GM19239 (cell line): ENCODE data around the gene HBM.
"Not testable (repeated sequence)": the region's sequence is repeated elsewhere in the genome, so short reads cannot be mapped to it uniquely, and the experiment has no call there.

ENCODE experiments used
- DNase-seq: peaks from one replicate; pipeline ENCODE4 v3.0.0; 2011; ENCODE audit warnings: low spot score; ENCODE audit not compliant: insufficient read length
- FAIRE-seq: peaks from 2 replicates; lab custom pipeline; 2011; peaks lifted over from hg19 to GRCh38; lab: Jason Lieb, UNC

The HBM gene

GRCh38 chr16:166375-167121 is 770 bp downstream of the HBM start:
- FAIRE-seq (no peak), DNase-seq (no peak)

DNA sequence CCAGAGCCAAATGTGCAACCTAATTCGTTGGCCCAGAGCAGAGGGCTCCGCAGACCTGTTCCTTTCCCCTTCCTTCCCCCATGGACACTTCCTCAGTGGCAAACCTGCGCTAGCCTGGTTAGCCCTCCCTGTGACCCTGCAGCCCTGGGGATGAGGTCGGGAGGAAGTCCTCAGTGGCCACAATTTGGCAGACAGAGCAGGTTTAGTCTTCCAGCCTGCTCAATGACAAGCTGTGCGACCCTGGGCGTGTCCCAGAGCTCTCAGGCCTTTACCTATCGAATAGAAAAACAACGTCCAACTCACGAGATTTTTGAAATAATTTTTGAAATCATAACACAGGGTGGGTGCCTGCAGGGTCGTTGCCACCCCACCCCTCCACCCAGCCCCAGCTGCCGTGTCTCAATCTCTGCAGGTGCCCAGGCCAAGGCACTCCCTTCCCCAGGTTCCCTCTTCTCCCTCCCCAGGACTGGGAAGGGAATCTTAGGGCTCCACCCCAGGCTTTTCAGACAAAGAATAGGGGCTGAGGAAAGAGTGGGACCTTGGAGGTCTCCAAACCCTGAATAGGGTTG is 1.4 kb downstream of the HBM start:
- no peak for FAIRE-seq

DNA sequence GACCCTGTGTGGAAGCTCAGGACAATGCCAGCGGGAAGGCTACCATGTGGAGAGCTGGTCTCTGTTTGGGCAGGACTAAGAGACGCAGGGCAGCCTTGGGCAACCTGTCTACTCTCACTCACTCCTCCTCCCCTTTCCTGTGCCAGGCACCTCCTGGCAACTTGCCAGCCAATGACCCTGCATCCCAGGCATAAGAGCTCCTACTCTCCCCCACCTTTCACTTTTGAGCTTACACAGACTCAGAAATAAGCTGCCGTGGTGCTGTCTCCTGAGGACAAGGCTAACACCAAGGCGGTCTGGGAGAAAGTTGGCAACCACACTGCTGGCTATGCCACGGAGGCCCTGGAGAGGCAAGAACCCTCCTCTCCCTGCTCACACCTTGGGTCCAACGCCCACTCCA is 2.6 kb downstream of the HBM start:
- FAIRE-seq (no peak), DNase-seq (no peak)

More for the DNA sequence above, 1.4 kb downstream of the HBM start:
- no peak for DNase-seq

- DNase-seq = no peak
- no peak for FAIRE-seq
These were observed 3.2 kb downstream of the HBM start for GRCh38 chr16:169014-169413.

DNA sequence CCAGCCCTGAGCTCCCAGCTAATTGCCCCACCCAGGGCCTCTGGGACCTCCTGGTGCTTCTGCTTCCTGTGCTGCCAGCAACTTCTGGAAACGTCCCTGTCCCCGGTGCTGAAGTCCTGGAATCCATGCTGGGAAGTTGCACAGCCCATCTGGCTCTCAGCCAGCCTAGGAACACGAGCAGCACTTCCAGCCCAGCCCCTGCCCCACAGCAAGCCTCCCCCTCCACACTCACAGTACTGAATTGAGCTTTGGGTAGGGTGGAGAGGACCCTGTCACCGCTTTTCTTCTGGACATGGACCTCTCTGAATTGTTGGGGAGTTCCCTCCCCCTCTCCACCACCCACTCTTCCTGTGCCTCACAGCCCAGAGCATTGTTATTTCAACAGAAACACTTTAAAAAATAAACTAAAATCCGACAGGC is 4.3 kb downstream of the HBM start:
- not testable (repeated sequence) for FAIRE-seq, DNase-seq

DNA sequence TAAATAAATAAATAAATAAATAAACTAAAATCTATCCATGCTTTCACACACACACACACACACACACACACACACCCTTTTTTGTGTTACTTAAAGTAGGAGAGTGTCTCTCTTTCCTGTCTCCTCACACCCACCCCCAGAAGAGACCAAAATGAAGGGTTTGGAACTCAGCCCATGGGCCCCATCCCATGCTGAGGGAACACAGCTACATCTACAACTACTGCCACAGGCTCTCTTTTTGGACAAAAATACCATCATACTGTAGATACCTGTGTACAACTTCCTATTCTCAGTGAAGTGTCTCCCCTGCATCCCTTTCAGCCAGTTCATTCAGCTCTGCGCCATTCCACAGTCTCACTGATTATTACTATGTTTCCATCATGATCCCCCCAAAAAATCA is 5.0 kb downstream of the HBM start:
- no peak for FAIRE-seq
- no peak for DNase-seq

GRCh38 chr16:172374-172941 is 6.7 kb downstream of the HBM start, which contains the start of gene HBA2:
Gene HBA2, plus strand, starts transcription at chr16:172876. Its CDS starts 37 bp downstream, at chr16:172913.
- FAIRE-seq, DNase-seq: not testable (repeated sequence)

DNA sequence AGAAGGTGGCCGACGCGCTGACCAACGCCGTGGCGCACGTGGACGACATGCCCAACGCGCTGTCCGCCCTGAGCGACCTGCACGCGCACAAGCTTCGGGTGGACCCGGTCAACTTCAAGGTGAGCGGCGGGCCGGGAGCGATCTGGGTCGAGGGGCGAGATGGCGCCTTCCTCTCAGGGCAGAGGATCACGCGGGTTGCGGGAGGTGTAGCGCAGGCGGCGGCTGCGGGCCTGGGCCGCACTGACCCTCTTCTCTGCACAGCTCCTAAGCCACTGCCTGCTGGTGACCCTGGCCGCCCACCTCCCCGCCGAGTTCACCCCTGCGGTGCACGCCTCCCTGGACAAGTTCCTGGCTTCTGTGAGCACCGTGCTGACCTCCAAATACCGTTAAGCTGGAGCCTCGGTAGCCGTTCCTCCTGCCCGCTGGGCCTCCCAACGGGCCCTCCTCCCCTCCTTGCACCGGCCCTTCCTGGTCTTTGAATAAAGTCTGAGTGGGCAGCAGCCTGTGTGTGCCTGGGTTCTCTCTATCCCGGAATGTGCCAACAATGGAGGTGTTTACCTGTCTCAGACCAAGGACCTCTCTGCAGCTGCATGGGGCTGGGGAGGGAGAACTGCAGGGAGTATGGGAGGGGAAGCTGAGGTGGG is 7.6 kb downstream of the HBM start:
- DNase-seq, FAIRE-seq: not testable (repeated sequence)

- not testable (repeated sequence) for DNase-seq, FAIRE-seq
These were observed 8.4 kb downstream of the HBM start for GRCh38 chr16:173928-174769.

DNA sequence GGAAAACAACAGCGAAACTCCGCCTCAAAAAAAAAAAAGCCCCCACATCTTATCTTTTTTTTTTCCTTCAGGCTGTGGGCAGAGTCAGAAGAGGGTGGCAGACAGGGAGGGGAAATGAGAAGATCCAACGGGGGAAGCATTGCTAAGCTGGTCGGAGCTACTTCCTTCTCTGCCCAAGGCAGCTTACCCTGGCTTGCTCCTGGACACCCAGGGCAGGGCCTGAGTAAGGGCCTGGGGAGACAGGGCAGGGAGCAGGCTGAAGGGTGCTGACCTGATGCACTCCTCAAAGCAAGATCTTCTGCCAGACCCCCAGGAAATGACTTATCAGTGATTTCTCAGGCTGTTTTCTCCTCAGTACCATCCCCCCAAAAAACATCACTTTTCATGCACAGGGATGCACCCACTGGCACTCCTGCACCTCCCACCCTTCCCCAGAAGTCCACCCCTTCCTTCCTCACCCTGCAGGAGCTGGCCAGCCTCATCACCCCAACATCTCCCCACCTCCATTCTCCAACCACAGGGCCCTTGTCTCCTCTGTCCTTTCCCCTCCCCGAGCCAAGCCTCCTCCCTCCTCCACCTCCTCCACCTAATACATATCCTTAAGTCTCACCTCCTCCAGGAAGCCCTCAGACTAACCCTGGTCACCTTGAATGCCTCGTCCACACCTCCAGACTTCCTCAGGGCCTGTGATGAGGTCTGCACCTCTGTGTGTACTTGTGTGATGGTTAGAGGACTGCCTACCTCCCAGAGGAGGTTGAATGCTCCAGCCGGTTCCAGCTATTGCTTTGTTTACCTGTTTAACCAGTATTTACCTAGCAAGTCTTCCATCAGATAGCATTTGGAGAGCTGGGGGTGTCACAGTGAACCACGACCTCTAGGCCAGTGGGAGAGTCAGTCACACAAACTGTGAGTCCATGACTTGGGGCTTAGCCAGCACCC is 9.5 kb downstream of the HBM start:
- no peak for DNase-seq
- FAIRE-seq = no peak

DNA sequence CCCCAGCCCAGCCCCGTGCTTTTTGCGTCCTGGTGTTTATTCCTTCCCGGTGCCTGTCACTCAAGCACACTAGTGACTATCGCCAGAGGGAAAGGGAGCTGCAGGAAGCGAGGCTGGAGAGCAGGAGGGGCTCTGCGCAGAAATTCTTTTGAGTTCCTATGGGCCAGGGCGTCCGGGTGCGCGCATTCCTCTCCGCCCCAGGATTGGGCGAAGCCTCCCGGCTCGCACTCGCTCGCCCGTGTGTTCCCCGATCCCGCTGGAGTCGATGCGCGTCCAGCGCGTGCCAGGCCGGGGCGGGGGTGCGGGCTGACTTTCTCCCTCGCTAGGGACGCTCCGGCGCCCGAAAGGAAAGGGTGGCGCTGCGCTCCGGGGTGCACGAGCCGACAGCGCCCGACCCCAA is 10.2 kb downstream of the HBM start:
- not testable (repeated sequence) for FAIRE-seq, DNase-seq

GRCh38 chr16:176477-177382 is 11.0 kb downstream of the HBM start, which contains the start of gene HBA1:
Gene HBA1, plus strand, starts transcription at chr16:176680. Its CDS starts 37 bp downstream, at chr16:176717.
- not testable (repeated sequence) for FAIRE-seq, DNase-seq

GRCh38 chr16:177394-177822 is 11.6 kb downstream of the HBM start:
- DNase-seq = no peak
- no peak for FAIRE-seq

- FAIRE-seq = no peak
- DNase-seq = no peak
These were observed 12.3 kb downstream of the HBM start for GRCh38 chr16:177981-178667.

- DNase-seq = no peak
- FAIRE-seq = no peak
These were observed 12.9 kb downstream of the HBM start for GRCh38 chr16:178668-179015.

- DNase-seq (no peak), FAIRE-seq (no peak)
These were observed 13.7 kb downstream of the HBM start for GRCh38 chr16:179211-180092.
